Measurements from ENCODE around the gene TNS4. TPM values are rescaled to one million over a fixed set of nuclear protein-coding genes. Genes with fewer than 3 reads are reported as not detected.

TNS4 gene
- total RNA-seq, 1 experiment from 2014 or later, result 0.14 TPM

- H3K27me3 ChIP-seq (ENCODE audit: control insufficient read depth, insufficient read depth, low read length), result no peaks in the 10 kb centered on the region
- DNase-seq, result no peak
- H3K36me3 ChIP-seq (replicated peaks; ENCODE audit: control insufficient read depth, insufficient read depth, low read length), result no peaks in the 10 kb centered on the region
- H3K4me3 ChIP-seq (ENCODE audit: insufficient read depth, low read depth, low read length), result no peak overlapping the region
These were observed 74.4 kb downstream of the TNS4 start for GRCh38 chr17:40427002-40427491.

Other genes with a start within 250 kb of the TNS4 start
- 80.8 and 83.6 TPM in 2 replicates for gene CDC6, start 213.7 kb downstream of the TNS4 start, total RNA-seq (2014; rRNA removed; shearing (Covaris generic))
- gene RARA, start 192.4 kb downstream of the TNS4 start, total RNA-seq (2014; rRNA removed; shearing (Covaris generic)), result 19.3 and 22.1 TPM in 2 replicates
- gene GJD3, start 136.9 kb downstream of the TNS4 start, total RNA-seq (2014; rRNA removed; shearing (Covaris generic)), result 0.38 and 1.2 TPM in 2 replicates
- 159 and 249 TPM in 2 replicates for gene TOP2A, start 83.7 kb downstream of the TNS4 start, total RNA-seq (2014; rRNA removed; shearing (Covaris generic))
- gene IGFBP4, start 58.2 kb downstream of the TNS4 start, total RNA-seq (2014; rRNA removed; shearing (Covaris generic)), result 24.6 and 31.8 TPM in 2 replicates
- 1.1 TPM in 1 of 2 replicates, not detected in the other for gene CCR7, start 63.8 kb upstream of the TNS4 start, total RNA-seq (2014; rRNA removed; shearing (Covaris generic))
- 75.1 and 99.9 TPM in 2 replicates for gene SMARCE1, start 146.2 kb upstream of the TNS4 start, total RNA-seq (2014; rRNA removed; shearing (Covaris generic))
- gene KRT222, start 163.6 kb upstream of the TNS4 start, total RNA-seq (2014; rRNA removed; shearing (Covaris generic)), result 0.07 and 0.26 TPM in 2 replicates
- not detected in 2 replicates for gene KRT24, start 202.1 kb upstream of the TNS4 start, total RNA-seq (2014; rRNA removed; shearing (Covaris generic))